ENCODE results near the gene PDE4D.

GRCh38 chr5:59207401-59207800 lies 686.1 kb downstream of the PDE4D start:
- TF ChIP-seq ZNF274 (IDR thresholded peaks at IDR 0.05; ENCODE audit: low read depth, low read length) (no peak), SUZ12 (IDR thresholded peaks at IDR 0.05; ENCODE audit: extremely low read depth, insufficient read depth, insufficient read length) (no peak), YY1 (IDR thresholded peaks at IDR 0.05; ENCODE audit: insufficient read depth, insufficient read length) (no peak)

All from NT2/D1 (cell line).